GM19328 (cell line): ENCODE data around the gene EIF4E3.

Experiments used
- ATAC-seq: cut with Tn5 transposase; IDR thresholded peaks from one replicate; pipeline ENCODE4 v1.9.1; 2021; ENCODE audit warnings: mild to moderate bottlenecking, moderate library complexity; ENCODE audit not compliant: unreplicated experiment

Gene EIF4E3

DNA sequence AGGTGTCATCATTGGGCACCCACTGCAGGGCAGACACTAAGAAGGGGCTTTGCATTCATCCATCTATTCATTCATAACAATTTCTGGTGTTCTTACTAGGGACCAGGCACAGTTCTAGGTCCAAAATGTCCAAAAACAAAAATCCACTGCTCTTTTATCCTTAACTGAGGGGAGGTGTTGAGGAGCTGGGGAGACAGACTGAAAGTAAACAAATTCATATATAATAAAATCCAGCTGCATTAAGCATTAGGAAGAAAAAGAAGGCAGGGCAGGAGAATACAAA is 1.1 kb downstream of the EIF4E3 start:
- no peak for ATAC-seq

DNA sequence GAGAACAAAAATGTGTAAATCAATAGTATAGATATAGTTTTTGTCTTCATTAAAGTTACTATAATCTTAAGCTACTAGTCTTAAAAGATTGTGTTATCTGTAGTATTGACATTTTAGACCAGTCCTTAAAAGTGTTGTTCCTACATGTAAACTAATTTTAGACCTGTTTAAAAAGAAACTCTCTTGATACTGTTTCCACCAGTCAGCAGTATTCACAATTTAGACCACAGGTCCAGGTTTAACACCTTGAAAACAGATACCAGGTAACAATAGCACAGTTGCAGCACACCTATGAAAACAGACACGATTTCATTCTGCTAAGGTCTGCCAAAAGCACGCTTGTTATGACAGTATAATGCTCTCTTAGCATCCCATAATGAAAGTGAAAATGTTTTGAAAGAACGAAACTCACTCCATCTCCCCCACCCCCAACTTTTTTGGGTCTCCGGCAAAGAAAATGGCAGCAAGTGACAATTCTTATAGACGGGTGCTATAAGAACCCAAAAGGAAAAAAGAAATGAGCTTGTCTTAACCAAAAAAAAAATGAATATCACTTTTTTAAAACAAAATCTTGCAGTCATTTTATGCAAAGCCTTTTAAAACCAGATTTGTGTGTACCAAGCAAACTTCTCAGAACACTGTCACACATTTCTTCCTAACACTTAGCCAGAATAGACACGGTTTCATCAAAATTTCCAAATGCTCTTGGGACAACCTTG is 1.6 kb downstream of the EIF4E3 start:
- no peak for ATAC-seq

DNA sequence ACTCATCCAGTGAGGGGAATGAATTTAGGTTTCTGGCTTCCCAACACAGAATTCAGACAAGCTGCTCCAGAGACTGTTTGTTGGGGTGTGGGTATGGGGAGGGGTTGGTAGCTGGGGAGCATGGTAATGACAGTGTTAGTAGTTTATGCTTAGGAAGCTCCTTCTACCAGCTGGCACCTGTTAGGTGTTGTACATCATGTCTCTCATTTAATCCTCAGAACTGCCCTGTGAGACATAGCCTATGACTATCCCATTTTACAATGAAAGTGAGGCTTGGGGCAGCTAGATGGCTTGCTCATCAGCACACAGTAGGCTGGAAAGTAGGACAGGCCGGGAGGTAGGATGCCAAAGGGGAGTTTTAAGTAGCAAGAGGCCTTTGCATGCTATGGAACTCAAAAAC is 2.5 kb downstream of the EIF4E3 start:
- ATAC-seq: no peak

DNA sequence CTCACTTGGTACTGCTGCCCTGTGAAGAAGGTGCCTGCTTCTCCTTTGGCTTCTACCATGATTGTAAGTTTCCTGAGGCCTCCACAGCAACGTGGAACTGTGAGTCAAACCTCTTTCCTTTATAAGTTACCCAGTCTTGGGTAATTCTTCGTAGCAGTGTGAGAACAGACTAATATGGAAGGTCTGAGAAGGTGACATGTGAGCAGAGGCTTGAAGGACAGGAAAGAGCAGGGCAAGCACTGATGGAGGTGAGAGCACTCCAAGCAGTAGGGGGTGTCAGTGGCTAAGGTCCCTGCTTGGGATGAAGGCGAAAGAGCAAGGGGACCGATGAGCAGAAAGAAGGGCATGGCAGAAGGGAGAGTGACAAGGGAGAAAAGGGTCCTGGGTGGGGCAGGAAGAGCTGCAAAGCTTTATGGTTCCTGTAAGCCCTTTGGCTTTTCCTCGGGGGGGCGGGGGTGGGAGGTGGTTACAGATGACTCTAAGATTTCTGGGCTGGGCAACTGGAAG is 3.5 kb downstream of the EIF4E3 start:
- ATAC-seq: no peak

DNA sequence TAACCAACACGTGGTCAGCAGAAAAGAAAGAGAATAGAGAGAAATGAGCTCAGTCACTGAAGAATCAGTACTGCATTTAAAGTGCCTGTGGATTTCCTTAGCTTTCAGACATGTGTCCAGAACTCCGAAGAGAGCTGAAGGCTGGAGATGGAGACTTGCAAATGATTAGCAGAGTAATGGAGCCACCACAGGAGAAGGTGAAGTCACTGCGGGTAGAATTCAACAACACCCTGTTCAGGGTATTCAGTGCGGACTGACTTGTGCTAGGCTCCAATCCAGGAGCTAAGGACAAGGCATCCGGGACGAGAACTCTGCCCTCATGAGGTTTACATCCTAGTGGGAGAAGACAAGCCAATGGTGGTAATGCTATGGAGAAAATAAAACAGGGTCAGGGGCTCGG is 4.2 kb downstream of the EIF4E3 start:
- no peak for ATAC-seq

DNA sequence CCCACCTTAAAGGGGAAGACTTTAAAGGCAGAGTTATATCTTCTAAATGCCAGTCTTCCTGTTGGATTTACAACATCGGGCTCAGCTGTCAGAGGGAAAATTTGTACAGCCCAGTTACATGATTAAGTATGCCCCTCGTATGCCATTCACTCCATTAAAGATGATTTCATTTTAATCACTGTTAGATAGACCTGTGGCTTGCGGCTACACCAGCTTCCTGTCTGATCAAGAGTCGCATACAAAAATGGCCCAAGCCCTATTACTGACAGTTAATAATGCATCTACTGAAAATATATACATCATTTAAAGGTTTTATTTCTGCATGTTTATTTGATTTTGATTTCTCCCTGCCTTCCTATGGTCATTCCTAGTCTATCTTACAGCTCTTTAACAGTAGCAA is 7.1 kb downstream of the EIF4E3 start:
- ATAC-seq: no peak

DNA sequence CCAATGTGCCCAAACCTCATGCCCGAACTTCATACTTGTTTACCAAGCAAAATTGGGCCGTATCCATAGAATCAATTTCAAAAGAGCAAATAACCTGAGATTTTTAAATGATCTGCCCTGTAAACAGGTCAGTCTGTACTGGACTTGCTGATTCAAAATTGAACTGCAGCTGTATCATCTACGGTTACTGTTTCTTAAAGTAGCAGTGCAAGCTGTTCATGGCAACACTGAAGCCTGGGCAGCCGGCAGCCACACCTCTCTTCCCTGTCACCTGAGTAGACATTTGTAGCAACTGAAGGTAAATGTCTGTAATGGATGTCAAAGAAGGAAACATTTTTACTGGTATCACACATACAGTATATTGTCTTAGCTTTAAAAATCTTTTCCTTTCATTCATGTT is 10.6 kb downstream of the EIF4E3 start:
- ATAC-seq: no peak

DNA sequence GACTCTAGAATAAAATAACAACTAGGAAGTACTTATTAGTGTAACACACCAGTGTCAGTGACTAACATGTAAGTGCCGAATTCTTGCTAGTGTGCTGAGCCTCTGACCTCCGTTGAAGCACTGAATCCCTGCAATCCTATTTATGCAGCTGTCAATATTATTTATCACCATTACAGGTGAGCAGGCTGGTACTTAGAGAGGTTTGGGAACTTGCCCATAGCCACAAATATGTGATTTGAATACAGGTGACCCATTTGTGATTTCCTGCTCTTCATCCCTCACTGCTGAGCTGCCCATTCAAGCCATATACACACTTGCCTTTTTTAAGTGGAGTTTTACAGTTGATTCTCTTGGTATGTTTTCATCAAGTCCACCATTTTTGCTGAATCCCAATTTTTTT is 12.2 kb downstream of the EIF4E3 start:
- no peak for ATAC-seq

DNA sequence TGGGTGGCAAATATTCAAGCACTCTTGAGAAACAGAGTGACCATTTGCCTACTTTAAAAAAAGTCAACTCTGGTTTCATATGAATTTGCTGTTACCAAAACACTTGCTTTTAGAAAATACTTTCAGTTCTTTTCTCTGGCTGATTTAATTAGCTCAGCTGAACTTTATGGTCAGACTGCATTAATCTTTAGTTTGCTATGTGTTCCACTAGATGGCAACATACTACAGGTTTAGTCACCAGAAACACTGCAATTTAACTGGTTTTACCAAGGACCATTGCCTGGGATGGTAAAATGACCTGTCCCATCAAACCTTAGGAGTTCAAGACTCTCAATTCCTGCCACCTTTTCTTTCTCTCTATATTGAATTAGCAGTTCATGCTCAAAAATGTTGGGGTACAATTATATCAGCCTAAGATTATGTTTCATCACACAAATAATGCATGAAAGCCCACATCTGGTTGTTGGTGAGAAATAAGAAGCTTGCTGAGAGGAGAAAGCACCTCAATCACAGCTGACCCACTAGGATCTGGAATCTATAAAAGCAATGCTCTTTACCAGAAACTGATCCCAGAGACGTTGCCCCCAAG is 14.2 kb downstream of the EIF4E3 start:
- ATAC-seq: peak; percentile 70

DNA sequence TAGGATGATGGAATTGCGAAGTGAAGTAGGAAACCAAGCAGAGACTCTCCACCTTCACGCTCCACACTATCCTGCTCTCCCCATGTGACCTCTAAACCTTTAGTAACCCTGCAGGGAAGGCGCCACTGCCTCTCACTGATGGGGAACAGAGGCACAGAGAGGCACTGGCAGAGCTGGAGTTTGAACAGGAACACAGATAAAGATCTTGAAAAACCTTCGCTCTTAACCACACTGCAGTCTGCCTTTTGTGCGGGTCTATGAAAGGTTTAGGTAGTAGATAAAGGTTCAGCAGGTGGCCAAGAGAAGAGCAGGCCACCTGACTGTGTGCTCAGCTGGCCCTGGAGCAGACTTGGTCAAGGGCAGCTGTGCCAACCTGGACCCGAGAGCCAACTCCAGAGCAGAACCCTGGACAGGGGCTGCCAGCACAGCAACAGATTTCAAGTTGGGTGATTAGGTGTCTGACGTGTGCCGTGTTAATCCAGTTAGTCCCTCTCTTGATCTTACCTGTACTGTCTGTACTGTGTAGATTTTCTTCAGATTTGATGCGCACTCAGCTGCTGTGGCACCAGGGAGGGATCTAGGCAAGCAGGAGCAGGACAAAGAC is 15.2 kb downstream of the EIF4E3 start:
- no peak for ATAC-seq

DNA sequence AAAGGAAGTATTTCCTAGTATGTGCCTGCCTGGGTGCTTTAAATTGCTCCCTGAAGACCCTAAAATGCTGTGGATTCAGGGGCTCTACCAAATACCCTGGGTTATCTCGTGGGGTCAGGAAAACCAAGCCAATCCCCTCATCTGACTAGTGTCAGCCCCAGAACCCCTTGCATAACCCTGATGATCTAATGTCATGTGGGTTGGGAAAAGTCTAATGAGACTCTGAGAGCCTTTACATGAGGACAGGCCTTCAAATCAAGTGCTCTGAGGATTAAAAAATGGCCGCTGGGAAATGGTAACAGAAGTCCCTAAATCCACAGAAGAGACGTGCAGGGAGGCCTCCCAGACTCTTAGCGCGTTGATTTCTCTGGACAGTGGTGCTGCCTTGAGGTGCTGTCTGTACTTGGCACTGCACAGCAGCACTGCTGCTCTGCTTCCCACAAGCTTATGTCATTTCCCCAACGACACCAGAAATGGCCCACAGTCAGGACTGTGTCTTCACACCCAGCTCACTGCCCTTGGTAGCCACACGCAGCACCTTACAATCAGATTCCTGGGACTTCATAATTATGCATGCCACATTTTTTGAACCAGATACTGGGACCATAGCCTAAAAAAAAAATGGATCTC is 16.6 kb downstream of the EIF4E3 start:
- ATAC-seq: no peak

DNA sequence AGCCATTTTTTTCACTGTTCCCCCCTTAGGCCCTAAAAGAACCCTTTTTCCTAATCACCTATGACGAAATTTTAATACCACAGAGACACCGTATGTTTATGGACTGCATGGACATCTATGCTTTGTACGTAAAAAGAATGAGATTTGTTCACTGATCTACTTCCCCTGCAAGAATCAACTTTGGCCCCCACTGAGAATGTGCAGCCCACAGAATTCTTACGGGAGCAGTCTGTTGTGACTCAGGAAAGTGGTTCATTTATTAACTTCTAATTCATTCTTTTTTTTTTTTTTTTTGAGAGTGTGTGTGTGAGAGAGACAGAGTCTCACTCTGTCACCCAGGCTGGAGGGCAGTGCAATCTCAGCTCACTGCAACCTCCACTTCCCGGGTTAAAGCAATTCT is 17.6 kb downstream of the EIF4E3 start:
- ATAC-seq: no peak

DNA sequence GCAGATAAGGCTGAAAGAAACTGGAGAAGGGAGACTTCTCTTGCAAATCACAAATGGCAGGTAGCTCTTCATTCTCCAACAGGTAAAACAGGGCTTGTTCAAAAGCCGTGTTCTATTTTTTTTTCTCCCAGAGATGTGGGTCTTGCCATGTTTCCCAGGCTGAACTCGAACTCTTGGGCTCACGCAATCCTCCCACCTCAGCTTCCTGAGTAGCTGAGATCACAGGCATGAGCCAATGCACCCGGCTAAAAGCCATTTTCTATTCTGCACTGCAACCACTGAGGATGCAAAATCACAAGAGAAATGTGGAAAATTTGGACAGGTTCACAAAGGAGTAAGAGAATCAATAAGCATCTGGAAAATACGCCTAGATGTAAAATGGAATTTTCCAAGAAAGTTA is 19.5 kb downstream of the EIF4E3 start:
- ATAC-seq: no peak

DNA sequence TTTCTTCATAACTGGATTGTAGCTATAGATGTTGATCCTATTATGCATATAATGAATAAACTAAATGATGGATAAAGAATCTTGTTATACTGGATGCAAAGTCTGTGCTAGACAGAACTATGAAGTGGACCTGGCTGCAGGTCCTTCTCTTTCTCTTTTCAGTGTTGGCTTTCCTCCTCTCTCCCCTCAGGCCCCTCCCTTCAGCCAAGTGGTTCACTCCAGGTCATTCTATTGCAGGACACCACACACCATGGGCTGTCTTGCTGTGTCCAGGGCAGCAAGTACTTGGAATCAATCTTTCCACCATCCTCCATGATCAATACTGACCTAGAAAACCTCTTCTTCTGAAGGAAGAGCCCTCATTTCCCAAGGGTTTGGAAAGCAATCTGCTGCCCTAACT is 20.3 kb downstream of the EIF4E3 start:
- ATAC-seq: no peak

DNA sequence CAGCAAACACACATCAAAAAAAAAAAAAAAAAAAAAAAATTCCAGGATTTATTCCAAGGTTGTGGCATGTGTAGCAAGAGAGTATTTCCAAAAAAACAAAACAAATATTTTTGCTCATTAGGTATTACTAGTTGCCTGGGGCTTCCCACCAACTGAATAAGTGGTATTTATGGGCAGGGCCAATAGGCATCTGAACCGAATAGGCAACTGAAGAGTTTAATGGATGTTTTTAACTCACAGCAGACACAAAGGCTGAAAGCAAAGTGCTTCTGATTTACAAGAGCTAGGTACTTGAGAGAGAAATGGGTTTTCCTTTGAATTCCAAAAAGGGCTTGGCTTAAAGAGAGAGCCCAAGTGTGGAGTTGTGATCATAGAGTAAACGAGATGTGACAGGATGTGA is 21.4 kb downstream of the EIF4E3 start:
- ATAC-seq: no peak

DNA sequence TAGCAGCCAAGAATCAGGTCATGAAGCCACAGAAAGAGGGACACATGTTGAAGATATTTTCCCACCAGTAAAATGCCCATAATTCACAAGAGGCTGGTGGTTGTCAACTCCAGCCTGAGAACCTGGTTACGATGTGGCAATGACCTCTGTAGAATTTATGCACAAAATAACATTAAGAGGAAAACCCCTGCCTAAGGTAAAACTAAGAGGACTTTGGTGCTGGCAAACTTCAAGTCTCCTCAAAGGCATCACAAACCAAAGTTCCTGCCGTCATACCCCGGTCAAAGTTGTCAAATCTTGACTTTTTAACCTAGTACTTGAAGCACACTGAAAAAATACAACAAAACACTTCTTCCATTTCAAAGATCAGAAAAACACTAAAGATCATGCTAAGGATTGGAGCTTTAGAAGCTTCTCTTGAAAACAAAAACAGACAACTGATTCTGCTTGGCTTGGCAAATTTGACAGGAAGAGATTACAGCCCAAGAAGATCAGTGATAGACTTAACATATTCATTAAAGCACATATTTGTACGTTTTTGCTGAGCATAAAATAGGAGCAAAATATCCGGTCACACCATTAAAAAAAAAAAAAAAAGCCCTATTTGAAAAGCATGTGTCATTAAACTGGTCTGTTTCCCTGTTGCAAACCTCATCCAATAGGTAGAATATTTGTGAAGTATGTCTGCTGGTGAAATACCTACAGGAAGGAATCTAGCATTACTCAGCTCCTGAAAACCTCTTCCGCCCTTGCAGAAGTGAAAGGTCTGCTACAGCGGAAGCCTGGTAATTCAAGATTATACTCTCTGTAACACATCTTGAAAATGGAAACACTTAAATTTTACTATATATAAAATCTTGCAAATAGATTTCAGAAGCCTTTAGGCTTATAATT is 22.8 kb downstream of the EIF4E3 start:
- ATAC-seq: no peak

DNA sequence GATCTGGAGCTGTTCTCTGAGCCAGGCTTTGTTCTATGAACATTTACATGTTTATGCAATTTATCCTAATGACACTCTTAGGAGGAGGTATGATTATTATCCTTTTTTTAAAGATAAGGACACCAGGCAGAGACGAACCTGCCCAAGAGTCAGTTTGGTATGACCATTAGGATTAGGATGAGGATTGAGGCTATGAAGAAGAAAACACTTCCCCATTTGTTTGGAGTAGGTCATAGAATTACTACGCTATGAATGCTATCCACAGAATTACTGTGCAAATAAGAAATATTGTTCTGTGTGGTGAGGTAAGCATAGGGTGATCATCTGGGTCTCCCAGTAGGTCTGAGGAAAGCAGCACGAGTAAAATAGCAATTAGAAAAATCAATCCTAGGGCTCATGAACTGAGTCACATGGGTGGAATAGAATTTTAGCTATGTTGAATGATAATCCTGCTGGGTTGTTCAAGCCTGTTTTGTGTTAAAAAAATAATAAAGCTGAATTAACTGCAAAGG is 23.9 kb downstream of the EIF4E3 start:
- ATAC-seq: no peak

DNA sequence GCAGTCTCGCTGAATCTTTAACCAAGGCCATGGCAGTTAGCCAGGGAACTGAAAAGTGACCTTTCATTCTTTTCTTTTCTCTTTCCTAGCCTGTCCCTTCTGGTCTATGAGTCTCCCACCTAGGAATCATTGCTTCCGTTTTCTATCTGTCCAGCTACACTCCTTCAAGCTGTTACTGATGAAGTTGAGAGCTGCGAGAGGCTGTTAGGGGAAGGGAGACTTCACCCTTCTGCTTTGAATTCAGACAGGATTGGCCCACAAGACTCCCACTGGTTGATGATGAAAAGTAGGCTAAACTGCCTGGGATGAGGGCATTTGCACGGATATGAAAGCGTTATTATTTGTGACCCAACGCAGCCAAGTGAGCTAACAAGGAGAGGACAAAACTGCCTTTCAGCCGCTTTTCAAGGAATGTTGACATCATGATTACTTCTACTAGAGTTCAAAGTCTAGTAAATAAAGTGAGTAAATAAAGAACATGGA is 30.2 kb downstream of the EIF4E3 start:
- no peak for ATAC-seq

DNA sequence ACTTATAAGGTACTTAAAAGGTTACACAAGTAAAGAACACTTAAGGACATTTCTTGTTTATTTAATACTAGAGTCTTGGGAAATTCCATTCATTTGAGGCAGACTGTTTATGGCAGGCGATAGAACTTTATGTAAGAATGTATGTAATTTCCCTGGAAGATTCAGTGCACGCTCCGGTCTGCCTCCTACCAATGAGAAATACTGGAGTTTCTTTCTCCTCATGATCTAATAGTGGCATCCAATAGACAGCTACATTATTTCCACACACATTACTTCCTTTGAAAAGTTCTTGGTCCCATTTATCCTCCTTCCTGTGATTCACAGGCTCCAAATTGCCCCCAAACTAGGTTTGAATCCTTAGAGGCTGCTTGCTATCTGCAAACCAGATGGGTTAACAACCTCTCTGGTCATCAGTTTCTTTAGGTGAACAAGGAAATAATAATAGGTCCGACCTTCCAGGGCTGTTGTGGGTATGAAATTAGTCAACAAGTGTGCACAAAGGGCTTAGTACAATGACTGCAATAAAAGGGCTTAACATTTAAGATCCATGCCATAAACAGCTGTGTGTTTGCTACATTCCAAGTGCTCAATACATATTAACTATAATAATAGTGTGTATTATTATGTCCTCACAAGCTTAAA is 30.7 kb downstream of the EIF4E3 start:
- ATAC-seq: no peak

DNA sequence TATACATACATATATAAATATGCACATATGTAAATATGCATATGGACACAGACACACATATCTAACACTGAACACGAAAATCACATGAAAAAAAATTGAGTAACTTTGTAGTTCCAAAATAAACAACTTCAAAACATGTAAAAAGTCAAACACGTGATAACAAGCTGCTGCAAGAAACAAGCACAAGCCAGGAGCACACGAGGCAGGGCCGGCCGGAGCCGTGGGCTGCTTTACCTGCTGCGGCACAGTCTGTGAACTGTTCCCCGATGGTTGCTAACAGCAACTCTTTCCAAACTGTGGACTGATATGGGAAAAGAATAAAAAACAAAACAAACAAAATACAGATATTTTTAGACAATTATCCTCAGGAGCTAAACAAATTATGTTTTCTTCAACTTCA is 31.6 kb downstream of the EIF4E3 start:
- no peak for ATAC-seq
